ENCODE results near the gene GRIK1. TPM values are rescaled to one million over a fixed set of nuclear protein-coding genes. Genes with fewer than 3 reads are reported as not detected.

Gene GRIK1
- total RNA-seq, 1 experiment from 2014 or later, result 0.09 TPM

DNA sequence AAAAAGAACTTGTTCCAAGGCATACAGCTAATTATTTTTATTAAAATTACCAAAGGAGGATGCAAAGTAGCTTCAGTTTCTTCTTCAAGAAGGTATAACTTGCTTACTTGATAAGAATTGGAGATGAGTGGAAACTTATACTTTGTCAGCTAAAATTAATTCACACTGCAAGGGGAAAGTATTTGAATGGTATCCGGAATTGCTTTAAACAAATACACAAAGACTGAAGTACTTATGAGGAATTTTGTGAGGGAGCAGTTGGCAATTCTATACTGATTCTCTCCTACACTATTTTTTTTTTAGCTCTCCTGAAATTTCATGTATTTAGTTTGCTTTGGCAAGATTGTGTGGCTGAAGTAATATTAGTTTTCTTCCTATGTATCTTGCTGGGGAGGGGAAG lies 39.2 kb upstream of the GRIK1 start:
- no peak overlapping the region for H3K4me3 Mint-ChIP-seq

DNA sequence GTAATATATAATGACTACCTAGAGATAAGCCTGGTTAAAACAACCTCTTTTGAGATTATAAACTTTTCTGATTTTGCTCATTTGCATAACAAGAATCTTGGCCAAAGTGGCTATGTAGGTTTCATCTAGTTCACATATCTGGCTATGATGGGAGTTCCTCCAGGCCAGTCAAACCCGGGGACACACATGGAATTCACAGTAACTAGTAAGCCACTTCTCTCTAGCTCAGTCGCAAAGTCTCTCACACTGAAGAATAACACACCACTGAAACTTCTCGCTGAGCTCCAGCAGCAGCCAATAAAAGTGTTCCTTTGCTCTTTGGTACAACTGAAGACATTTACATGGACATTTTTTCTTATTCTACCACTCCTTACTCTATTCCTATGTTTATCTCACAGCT lies 36.0 kb upstream of the GRIK1 start:
- ATAC-seq, result no peak
- no peaks in the 10 kb centered on the region for H3K36me3 Mint-ChIP-seq
- CTCF ChIA-PET, result interaction anchor here (1.5 kb wide), 1 partner anchor 68 kb away, joined by 3 read pairs; no protein-coding TSS in a partner anchor
- no peaks in the 10 kb centered on the region; the same call in 1 of the 2 replicates for H3K4me1 Mint-ChIP-seq
- no peak overlapping the region for H3K4me3 Mint-ChIP-seq
- DNase-seq (ENCODE audit: low spot score), result no peak
- no peak overlapping the region for H3K27ac Mint-ChIP-seq
- POLR2A ChIA-PET, result no interaction called here
- H3K9me3 Mint-ChIP-seq, result no peaks in the 10 kb centered on the region
- H3K27me3 Mint-ChIP-seq (ENCODE audit: low read depth), result no peaks in the 10 kb centered on the region
- TF ChIP-seq, protein P1, sequence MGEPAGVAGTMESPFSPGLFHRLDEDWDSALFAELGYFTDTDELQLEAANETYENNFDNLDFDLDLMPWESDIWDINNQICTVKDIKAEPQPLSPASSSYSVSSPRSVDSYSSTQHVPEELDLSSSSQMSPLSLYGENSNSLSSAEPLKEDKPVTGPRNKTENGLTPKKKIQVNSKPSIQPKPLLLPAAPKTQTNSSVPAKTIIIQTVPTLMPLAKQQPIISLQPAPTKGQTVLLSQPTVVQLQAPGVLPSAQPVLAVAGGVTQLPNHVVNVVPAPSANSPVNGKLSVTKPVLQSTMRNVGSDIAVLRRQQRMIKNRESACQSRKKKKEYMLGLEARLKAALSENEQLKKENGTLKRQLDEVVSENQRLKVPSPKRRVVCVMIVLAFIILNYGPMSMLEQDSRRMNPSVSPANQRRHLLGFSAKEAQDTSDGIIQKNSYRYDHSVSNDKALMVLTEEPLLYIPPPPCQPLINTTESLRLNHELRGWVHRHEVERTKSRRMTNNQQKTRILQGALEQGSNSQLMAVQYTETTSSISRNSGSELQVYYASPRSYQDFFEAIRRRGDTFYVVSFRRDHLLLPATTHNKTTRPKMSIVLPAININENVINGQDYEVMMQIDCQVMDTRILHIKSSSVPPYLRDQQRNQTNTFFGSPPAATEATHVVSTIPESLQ (CRISPR knock-in tag; IDR thresholded peaks at IDR 0.05), result no peak
- TF ChIP-seq FOXJ3 (CRISPR knock-in tag; IDR thresholded peaks at IDR 0.05; ENCODE audit: borderline replicate concordance) (no peak), FOXP1 (CRISPR knock-in tag; IDR thresholded peaks at IDR 0.05; ENCODE audit: borderline replicate concordance) (no peak), ETV6 (CRISPR knock-in tag; IDR thresholded peaks at IDR 0.05) (no peak), SP1 (CRISPR knock-in tag; conservative IDR thresholded peaks at IDR 0.05) (no peak), JUN (CRISPR knock-in tag; IDR thresholded peaks at IDR 0.05) (no peak), GTF2I (CRISPR knock-in tag; conservative IDR thresholded peaks at IDR 0.05) (no peak), NFYB (CRISPR knock-in tag; conservative IDR thresholded peaks at IDR 0.05; ENCODE audit: low read depth) (no peak)
- TF ChIP-seq, protein P2, sequence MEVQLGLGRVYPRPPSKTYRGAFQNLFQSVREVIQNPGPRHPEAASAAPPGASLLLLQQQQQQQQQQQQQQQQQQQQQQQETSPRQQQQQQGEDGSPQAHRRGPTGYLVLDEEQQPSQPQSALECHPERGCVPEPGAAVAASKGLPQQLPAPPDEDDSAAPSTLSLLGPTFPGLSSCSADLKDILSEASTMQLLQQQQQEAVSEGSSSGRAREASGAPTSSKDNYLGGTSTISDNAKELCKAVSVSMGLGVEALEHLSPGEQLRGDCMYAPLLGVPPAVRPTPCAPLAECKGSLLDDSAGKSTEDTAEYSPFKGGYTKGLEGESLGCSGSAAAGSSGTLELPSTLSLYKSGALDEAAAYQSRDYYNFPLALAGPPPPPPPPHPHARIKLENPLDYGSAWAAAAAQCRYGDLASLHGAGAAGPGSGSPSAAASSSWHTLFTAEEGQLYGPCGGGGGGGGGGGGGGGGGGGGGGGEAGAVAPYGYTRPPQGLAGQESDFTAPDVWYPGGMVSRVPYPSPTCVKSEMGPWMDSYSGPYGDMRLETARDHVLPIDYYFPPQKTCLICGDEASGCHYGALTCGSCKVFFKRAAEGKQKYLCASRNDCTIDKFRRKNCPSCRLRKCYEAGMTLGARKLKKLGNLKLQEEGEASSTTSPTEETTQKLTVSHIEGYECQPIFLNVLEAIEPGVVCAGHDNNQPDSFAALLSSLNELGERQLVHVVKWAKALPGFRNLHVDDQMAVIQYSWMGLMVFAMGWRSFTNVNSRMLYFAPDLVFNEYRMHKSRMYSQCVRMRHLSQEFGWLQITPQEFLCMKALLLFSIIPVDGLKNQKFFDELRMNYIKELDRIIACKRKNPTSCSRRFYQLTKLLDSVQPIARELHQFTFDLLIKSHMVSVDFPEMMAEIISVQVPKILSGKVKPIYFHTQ (CRISPR knock-in tag; IDR thresholded peaks at IDR 0.05), result no peak
- TF ChIP-seq, protein P3, sequence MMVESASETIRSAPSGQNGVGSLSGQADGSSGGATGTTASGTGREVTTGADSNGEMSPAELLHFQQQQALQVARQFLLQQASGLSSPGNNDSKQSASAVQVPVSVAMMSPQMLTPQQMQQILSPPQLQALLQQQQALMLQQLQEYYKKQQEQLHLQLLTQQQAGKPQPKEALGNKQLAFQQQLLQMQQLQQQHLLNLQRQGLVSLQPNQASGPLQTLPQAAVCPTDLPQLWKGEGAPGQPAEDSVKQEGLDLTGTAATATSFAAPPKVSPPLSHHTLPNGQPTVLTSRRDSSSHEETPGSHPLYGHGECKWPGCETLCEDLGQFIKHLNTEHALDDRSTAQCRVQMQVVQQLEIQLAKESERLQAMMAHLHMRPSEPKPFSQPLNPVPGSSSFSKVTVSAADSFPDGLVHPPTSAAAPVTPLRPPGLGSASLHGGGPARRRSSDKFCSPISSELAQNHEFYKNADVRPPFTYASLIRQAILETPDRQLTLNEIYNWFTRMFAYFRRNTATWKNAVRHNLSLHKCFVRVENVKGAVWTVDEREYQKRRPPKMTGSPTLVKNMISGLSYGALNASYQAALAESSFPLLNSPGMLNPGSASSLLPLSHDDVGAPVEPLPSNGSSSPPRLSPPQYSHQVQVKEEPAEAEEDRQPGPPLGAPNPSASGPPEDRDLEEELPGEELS (CRISPR knock-in tag; IDR thresholded peaks at IDR 0.05), result no peak
- TF ChIP-seq, protein P4, sequence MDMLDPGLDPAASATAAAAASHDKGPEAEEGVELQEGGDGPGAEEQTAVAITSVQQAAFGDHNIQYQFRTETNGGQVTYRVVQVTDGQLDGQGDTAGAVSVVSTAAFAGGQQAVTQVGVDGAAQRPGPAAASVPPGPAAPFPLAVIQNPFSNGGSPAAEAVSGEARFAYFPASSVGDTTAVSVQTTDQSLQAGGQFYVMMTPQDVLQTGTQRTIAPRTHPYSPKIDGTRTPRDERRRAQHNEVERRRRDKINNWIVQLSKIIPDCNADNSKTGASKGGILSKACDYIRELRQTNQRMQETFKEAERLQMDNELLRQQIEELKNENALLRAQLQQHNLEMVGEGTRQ (CRISPR knock-in tag; IDR thresholded peaks at IDR 0.05), result no peak
- TF ChIP-seq, protein P5, sequence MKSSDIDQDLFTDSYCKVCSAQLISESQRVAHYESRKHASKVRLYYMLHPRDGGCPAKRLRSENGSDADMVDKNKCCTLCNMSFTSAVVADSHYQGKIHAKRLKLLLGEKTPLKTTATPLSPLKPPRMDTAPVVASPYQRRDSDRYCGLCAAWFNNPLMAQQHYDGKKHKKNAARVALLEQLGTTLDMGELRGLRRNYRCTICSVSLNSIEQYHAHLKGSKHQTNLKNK (CRISPR knock-in tag; IDR thresholded peaks at IDR 0.05), result no peak

More for the DNA sequence above, 39.2 kb upstream of the GRIK1 start:
- Mint-ChIP-seq H3K36me3 (no peaks in the 10 kb centered on the region), H3K27ac (no peak overlapping the region), H3K9me3 (no peaks in the 10 kb centered on the region), H3K27me3 (ENCODE audit: low read depth) (no peaks in the 10 kb centered on the region), H3K4me1 (no peaks in the 10 kb centered on the region; the same call in 1 of the 2 replicates)
- no peak for ATAC-seq
- TF ChIP-seq, protein P6, sequence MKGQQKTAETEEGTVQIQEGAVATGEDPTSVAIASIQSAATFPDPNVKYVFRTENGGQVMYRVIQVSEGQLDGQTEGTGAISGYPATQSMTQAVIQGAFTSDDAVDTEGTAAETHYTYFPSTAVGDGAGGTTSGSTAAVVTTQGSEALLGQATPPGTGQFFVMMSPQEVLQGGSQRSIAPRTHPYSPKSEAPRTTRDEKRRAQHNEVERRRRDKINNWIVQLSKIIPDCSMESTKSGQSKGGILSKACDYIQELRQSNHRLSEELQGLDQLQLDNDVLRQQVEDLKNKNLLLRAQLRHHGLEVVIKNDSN (CRISPR knock-in tag; IDR thresholded peaks at IDR 0.05), result no peak
- TF ChIP-seq CREB1 (CRISPR knock-in tag; IDR thresholded peaks at IDR 0.05), result no peak
- no peak for TF ChIP-seq EMX1 (CRISPR knock-in tag; IDR thresholded peaks at IDR 0.05)
- TF ChIP-seq ESRRA (CRISPR knock-in tag; IDR thresholded peaks at IDR 0.05; ENCODE audit: borderline replicate concordance), result no peak
- TF ChIP-seq, protein P7, sequence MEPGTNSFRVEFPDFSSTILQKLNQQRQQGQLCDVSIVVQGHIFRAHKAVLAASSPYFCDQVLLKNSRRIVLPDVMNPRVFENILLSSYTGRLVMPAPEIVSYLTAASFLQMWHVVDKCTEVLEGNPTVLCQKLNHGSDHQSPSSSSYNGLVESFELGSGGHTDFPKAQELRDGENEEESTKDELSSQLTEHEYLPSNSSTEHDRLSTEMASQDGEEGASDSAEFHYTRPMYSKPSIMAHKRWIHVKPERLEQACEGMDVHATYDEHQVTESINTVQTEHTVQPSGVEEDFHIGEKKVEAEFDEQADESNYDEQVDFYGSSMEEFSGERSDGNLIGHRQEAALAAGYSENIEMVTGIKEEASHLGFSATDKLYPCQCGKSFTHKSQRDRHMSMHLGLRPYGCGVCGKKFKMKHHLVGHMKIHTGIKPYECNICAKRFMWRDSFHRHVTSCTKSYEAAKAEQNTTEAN (CRISPR knock-in tag; IDR thresholded peaks at IDR 0.05), result no peak
- no peak for TF ChIP-seq KAT7 (CRISPR knock-in tag; IDR thresholded peaks at IDR 0.05; ENCODE audit: borderline replicate concordance)
- no peak for TF ChIP-seq ZNF671 (CRISPR knock-in tag; IDR thresholded peaks at IDR 0.05)
- no peak for TF ChIP-seq SMAD3 (CRISPR knock-in tag; IDR thresholded peaks at IDR 0.05; ENCODE audit: borderline replicate concordance)
- TF ChIP-seq GTF2I (CRISPR knock-in tag; conservative IDR thresholded peaks at IDR 0.05), result no peak
- no peak for DNase-seq (ENCODE audit: low spot score)
- POLR2A ChIA-PET, result no interaction called here
- CTCF ChIA-PET, result interaction anchor here (0.6 kb wide), 1 partner anchor 889 kb away, joined by 4 read pairs; no protein-coding TSS in a partner anchor
